Measurements from ENCODE around the gene LRRC63.

GRCh38 chr13:46210362-46211083 is 1.2 kb upstream of the LRRC63 start:
- no peak for TF ChIP-seq CBFB (CRISPR knock-in tag; IDR thresholded peaks at IDR 0.05)
- no peak for TF ChIP-seq MTF1 (CRISPR knock-in tag; IDR thresholded peaks at IDR 0.05; ENCODE audit: borderline replicate concordance)
- no peak for TF ChIP-seq MTA1 (IDR thresholded peaks at IDR 0.05; ENCODE audit: borderline replicate concordance)

All from K562 (cell line).